ENCODE data around the gene AP4M1.

The AP4M1 gene

DNA sequence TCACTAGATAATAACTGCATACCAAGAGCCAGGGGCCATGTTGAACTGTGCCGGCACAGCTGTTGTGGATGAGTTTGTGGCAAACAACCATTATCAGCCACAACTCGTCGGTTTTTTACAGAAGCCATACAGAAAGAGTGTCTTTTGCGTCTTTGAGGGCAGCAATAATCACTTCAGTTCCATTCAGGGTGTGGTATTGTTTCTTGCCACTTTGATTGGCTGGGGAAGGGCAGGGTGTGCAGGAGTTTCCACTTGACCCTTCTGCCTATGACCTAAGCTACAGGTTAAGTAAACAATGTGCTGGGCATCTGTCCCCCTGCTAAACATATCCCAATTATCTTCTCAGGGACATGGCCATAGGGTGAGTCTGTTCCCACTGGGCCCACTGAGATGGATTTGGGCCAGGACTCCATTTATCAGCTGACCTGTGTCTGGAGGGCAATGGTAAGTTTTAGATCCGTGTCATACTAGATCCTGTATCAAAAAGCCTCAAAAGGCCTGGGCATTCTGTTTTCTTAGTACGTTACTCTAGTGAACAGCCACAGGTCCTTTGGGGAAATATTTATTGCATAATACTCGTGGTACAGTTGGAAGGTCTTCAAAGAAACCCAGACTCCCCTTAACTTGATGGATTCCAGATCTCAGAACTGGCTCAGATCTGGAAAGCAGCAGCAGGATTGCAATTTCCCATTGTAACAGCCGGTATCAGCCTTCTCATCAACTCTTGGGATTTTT lies 35.8 kb upstream of the AP4M1 start:
- no peak overlapping the region; the same call in 1 of the 2 replicates for H3K27ac ChIP-seq
- no peak for TF ChIP-seq ZFX (IDR thresholded peaks at IDR 0.05)
- no peak for TF ChIP-seq CTCF (conservative IDR thresholded peaks at IDR 0.05)

GRCh38 chr7:100066953-100067352 lies 34.5 kb upstream of the AP4M1 start:
- TF ChIP-seq ZFX (IDR thresholded peaks at IDR 0.05): peak; percentile 30; the same call in 1 of the 2 replicates
- no peak for TF ChIP-seq CTCF (conservative IDR thresholded peaks at IDR 0.05)
- no peak overlapping the region for H3K27ac ChIP-seq

- no peak overlapping the region for H3K27ac ChIP-seq
- TF ChIP-seq CTCF (conservative IDR thresholded peaks at IDR 0.05) (no peak), ZFX (IDR thresholded peaks at IDR 0.05) (no peak)
Observed at GRCh38 chr7:100069991-100070390, 31.5 kb upstream of the AP4M1 start.

DNA sequence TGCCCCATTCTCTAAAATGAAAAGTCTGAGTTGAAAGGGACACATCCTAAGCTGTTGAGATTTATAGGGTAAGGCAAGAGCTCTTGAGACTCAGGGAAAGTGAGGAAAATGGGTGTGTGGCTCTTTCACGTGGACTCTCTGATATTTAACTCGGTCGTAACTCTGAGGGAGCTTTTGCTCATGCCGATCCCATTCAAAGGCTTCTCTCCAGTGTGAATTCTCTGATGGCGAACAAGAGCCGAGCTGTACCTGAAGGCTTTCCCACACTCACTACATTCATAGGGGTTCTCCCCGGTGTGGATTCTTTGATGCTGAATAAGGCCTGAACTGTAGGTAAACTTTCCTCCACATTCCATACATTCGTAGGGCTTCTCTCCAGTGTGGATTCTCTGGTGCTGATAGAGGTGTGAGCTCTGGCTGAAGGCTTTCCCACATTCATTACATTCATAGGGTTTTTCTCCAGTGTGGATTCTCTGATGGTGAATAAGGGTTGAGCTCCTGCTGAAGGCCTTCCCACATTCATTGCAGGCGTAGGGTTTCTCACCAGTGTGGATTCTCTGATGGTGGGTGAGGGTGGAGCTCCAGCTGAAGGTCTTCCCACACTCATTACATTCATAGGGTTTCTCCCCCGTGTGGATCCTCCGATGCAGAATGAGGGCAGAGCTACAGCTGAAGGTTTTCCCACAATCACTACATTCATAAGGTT lies 30.3 kb upstream of the AP4M1 start:
- no peak overlapping the region for H3K27ac ChIP-seq
- TF ChIP-seq CTCF (conservative IDR thresholded peaks at IDR 0.05): no peak

GRCh38 chr7:100072462-100072861 lies 29.0 kb upstream of the AP4M1 start:
- H3K27ac ChIP-seq: no peak overlapping the region
- TF ChIP-seq ZFX (IDR thresholded peaks at IDR 0.05) (no peak), CTCF (conservative IDR thresholded peaks at IDR 0.05) (no peak)

GRCh38 chr7:100074841-100075240 lies 26.6 kb upstream of the AP4M1 start:
- no peak overlapping the region for H3K27ac ChIP-seq
- TF ChIP-seq ZFX (IDR thresholded peaks at IDR 0.05) (no peak), CTCF (conservative IDR thresholded peaks at IDR 0.05) (no peak)

DNA sequence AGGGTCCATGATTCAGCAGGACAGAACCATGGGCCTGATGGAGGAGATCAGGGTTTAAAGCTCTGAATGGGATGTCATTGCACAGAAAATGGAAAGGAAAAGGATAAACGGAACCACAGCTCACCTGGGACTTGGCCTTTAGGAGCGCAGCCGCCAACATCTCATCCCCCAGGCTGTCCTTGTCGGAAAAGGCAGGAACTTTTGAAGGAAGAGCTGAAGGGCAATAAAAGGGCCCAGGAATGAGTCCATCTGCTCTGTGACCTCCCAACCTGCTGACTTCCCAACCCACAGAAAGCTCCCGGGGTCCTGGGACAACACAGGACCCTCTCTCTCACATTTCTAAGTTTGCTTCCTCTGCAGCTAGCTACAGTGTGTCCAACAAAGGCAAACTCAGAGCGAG lies 26.0 kb upstream of the AP4M1 start:
- no peak overlapping the region for H3K27ac ChIP-seq
- no peak for TF ChIP-seq ZFX (IDR thresholded peaks at IDR 0.05)
- TF ChIP-seq CTCF (conservative IDR thresholded peaks at IDR 0.05): no peak
